ENCODE results near the gene FRA10AC1.

FRA10AC1 gene

GRCh38 chr10:93629647-93630305, 72.6 kb downstream of the FRA10AC1 start:
- DNase-seq (ENCODE audit: low read depth in 2 of 2) = no peak

- DNase-seq (ENCODE audit: low read depth in 2 of 2) = no peak
Measured at GRCh38 chr10:93628858-93629257, 73.5 kb downstream of the FRA10AC1 start.

- no peak for DNase-seq (ENCODE audit: low read depth in 2 of 2)
Measured at GRCh38 chr10:93622942-93623341, 79.5 kb downstream of the FRA10AC1 start.

- DNase-seq (ENCODE audit: low read depth in 2 of 2) = no peak
Measured at GRCh38 chr10:93620925-93621324, 81.5 kb downstream of the FRA10AC1 start.

Measured in stimulated activated CD8-positive, alpha-beta memory T cell treated with anti-CD3 and anti-CD28 coated beads, Interleukin-7, amount 100 ng/mL, for 1 hour (primary cell).